ENCODE measurements around the gene COX7A1.

Gene COX7A1

DNA sequence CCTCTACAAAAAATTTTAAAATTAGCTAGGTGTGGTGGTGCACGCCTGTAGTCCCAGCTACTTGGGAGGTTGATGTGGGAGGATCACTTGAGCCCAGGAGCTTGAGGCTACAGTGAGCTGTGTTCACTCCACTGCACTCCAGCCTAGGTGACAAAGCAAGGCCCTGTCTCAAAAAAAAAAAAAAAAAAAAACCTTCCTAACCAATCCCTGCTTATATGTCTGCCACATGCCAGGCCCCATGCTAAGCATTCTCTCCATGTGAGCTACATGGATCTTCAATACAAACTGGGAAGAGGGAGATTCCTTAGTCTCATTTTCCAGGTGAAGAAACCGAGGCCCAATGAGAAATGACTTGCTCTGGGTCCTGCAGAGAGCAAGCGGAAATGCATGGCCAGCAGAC is 43.6 kb downstream of the COX7A1 start:
- no peak for TF ChIP-seq SP1 (IDR thresholded peaks at IDR 0.05)
- no peak for TF ChIP-seq ZNF384 (IDR thresholded peaks at IDR 0.05)
- no peak for TF ChIP-seq BHLHE40 (IDR thresholded peaks at IDR 0.05; ENCODE audit: borderline replicate concordance)
- TF ChIP-seq HDGF (IDR thresholded peaks at IDR 0.05; ENCODE audit: borderline replicate concordance), result no peak
- no peak for TF ChIP-seq CTBP1 (IDR thresholded peaks at IDR 0.05; ENCODE audit: borderline replicate concordance)
- TF ChIP-seq TARDBP (IDR thresholded peaks at IDR 0.05), result no peak
- no peak for TF ChIP-seq SUZ12 (IDR thresholded peaks at IDR 0.05)
- TF ChIP-seq, protein P1, sequence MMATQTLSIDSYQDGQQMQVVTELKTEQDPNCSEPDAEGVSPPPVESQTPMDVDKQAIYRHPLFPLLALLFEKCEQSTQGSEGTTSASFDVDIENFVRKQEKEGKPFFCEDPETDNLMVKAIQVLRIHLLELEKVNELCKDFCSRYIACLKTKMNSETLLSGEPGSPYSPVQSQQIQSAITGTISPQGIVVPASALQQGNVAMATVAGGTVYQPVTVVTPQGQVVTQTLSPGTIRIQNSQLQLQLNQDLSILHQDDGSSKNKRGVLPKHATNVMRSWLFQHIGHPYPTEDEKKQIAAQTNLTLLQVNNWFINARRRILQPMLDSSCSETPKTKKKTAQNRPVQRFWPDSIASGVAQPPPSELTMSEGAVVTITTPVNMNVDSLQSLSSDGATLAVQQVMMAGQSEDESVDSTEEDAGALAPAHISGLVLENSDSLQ (IDR thresholded peaks at IDR 0.05), result no peak
- TF ChIP-seq FOXM1 (IDR thresholded peaks at IDR 0.05; ENCODE audit: borderline replicate concordance), result no peak
- POLR2A ChIA-PET, result interaction anchor here (0.6 kb wide), 1 partner anchor 18 kb away, joined by 3 read pairs; no protein-coding TSS in a partner anchor
- DNase-seq (ENCODE audit: extremely low spot score), result no peak
- CTCF ChIA-PET, result no interaction called here

DNA sequence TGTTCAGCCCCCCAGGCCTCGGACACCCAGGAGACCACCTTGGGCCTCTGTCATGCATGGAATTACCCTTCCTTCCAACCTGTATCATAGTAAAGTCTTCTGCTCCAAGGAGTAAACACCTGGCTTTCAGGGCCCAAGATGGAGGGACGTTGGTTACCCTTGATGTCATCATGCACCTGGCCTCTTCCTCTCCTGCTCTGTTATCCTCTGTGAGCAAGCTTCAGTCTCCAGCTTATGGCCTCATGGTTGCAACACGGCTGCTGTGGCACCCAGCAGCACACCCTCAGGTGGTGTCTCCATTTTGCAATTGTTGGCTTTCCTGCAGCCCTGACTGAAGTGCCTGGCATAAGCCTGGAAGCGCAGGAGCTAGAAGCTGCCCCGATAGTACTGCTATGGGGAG is 45.3 kb downstream of the COX7A1 start:
- DNase-seq (ENCODE audit: extremely low spot score), result no peak
- TF ChIP-seq SUZ12 (IDR thresholded peaks at IDR 0.05) (no peak), NFRKB (IDR thresholded peaks at IDR 0.05) (no peak), TARDBP (IDR thresholded peaks at IDR 0.05) (no peak), FOXA1 (IDR thresholded peaks at IDR 0.05) (no peak), ZNF384 (IDR thresholded peaks at IDR 0.05) (no peak), BHLHE40 (IDR thresholded peaks at IDR 0.05; ENCODE audit: borderline replicate concordance) (no peak), ELF4 (IDR thresholded peaks at IDR 0.05) (no peak), CTBP1 (IDR thresholded peaks at IDR 0.05; ENCODE audit: borderline replicate concordance) (no peak), L3MBTL2 (conservative IDR thresholded peaks at IDR 0.05) (no peak), FOXM1 (IDR thresholded peaks at IDR 0.05; ENCODE audit: borderline replicate concordance) (no peak), LEF1 (IDR thresholded peaks at IDR 0.05; ENCODE audit: borderline replicate concordance) (no peak)
- TF ChIP-seq, protein P1 (IDR thresholded peaks at IDR 0.05), result no peak
- ChIA-PET CTCF (interaction anchor here (1.1 kb wide), 1 partner anchor 21 kb away, joined by 5 read pairs; no protein-coding TSS in a partner anchor), POLR2A (interaction anchor here (1.1 to 1.3 kb wide), 2 partner anchors 8 to 16 kb away, joined by 3 to 9 read pairs; partner anchors contain the start of genes POLR2I and TBCB)

DNA sequence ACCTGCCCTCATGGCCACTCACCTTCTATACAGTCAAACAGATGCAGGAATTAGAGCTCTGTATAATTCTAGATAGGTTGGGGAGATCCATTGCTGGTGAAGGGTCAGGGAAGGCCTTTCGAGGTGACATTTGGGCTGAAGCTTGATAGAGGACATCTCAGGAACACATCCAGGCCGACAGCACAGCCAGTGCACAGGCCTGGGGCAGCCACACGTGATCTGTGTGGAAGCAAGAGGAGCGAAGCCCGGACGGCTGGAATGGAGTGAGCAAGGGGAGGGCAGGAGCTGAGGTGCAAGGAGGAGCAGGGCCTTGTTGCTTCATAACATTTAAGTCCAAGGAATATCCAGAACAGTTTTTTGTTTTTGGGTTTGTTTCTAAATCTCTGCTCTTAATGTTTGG is 45.8 kb downstream of the COX7A1 start:
- TF ChIP-seq, protein P1 (IDR thresholded peaks at IDR 0.05), result no peak
- TF ChIP-seq SUZ12 (IDR thresholded peaks at IDR 0.05) (no peak), ARNT (IDR thresholded peaks at IDR 0.05) (no peak), NFRKB (IDR thresholded peaks at IDR 0.05) (no peak), FOXM1 (IDR thresholded peaks at IDR 0.05; ENCODE audit: borderline replicate concordance) (no peak), L3MBTL2 (conservative IDR thresholded peaks at IDR 0.05) (no peak), CTBP1 (IDR thresholded peaks at IDR 0.05; ENCODE audit: borderline replicate concordance) (no peak), ELF4 (IDR thresholded peaks at IDR 0.05) (no peak), SP1 (IDR thresholded peaks at IDR 0.05) (no peak), FOXK2 (IDR thresholded peaks at IDR 0.05) (no peak), TARDBP (IDR thresholded peaks at IDR 0.05) (no peak)
- no peak for DNase-seq (ENCODE audit: extremely low spot score)
- ChIA-PET POLR2A (interaction anchor here (1.1 to 1.3 kb wide), 2 partner anchors 8 to 16 kb away, joined by 3 to 9 read pairs; partner anchors contain the start of genes POLR2I and TBCB), CTCF (interaction anchor here (1.1 kb wide), 1 partner anchor 22 kb away, joined by 5 read pairs; no protein-coding TSS in a partner anchor)

DNA sequence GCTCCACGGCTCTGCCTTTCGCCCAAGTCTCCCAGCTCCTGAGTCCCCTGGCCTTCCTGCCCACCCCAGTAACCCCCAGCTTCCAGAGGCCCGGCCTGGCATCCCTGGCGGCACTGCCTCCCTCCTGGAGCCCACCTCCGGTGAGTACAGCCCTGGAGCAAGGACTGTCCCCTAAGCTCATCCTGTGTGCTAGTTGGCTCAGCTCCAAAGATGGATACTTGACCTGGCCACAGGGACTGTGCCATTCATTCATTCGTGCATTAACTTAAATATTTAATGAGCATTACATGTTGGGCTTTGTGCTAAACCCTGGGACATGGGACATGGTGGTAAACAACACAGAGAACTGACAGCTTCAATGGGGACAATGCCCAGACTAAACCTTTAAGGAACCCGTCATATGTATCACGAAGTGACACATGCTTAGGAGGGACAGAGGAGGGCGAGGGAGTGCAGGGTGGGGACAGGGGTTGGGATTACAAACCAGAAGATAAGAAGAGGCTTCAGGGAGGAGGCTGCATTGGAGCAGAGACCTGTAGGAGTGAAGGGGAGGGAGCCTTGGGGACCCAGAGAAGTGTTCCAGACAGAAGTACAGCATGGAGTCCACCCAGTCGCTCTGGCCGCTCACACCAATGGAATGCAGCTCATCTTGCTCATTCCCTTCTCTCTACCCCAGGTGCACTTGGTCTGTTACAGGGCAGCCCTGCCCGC is 48.2 kb downstream of the COX7A1 start:
- CTCF ChIA-PET, result no interaction called here
- POLR2A ChIA-PET, result interaction anchor here (1.1 kb wide), 1 partner anchor 11 kb away, joined by 3 read pairs; the partner anchor contains the start of genes POLR2I and TBCB

DNA sequence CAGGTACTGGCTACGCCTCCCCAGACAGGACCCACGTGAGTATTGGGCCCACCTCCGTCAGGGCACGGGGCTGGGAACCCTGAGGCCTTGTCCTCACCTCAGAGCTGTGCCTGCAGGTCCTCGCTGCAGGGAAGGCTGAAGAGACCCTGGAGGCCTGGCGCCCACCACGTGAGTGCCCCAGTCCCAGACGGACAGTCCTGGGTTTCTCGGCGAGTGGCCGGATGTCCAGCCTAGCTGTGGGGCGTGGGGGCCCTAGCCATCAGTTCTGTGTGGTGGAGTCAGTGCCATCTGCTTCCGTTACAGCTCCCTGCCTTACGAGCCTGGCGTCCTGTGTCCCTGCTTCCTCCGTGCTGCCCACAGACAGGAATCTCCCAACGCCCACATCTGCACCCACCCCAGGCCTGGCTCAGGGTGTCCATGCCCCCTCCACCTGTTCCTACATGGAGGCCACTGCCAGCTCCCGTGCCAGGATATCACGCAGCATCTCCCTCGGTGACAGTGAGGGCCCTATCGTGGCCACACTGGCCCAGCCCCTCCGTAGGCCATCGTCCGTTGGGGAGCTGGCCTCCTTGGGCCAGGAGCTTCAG is 49.1 kb downstream of the COX7A1 start:
- DNase-seq (ENCODE audit: extremely low spot score), result no peak
- ChIA-PET CTCF (no interaction called here), POLR2A (interaction anchor here (1.1 kb wide), 1 partner anchor 12 kb away, joined by 3 read pairs; the partner anchor contains the start of genes POLR2I and TBCB)
- TF ChIP-seq CTBP1 (IDR thresholded peaks at IDR 0.05; ENCODE audit: borderline replicate concordance) (no peak), HDGF (IDR thresholded peaks at IDR 0.05; ENCODE audit: borderline replicate concordance) (no peak), ELF4 (IDR thresholded peaks at IDR 0.05) (no peak), L3MBTL2 (conservative IDR thresholded peaks at IDR 0.05) (no peak), FOXK2 (IDR thresholded peaks at IDR 0.05) (no peak), NFRKB (IDR thresholded peaks at IDR 0.05) (no peak), SP1 (IDR thresholded peaks at IDR 0.05) (no peak), BHLHE40 (IDR thresholded peaks at IDR 0.05; ENCODE audit: borderline replicate concordance) (no peak), LEF1 (IDR thresholded peaks at IDR 0.05; ENCODE audit: borderline replicate concordance) (no peak), ARNT (IDR thresholded peaks at IDR 0.05) (no peak), TARDBP (IDR thresholded peaks at IDR 0.05) (no peak), ZNF384 (IDR thresholded peaks at IDR 0.05) (no peak), FOXA1 (IDR thresholded peaks at IDR 0.05) (no peak)
- TF ChIP-seq, protein P1 (IDR thresholded peaks at IDR 0.05), result no peak

More for the DNA sequence above, 48.2 kb downstream of the COX7A1 start:
- DNase-seq (ENCODE audit: extremely low spot score), result no peak
- no peak for TF ChIP-seq CTBP1 (IDR thresholded peaks at IDR 0.05; ENCODE audit: borderline replicate concordance)
- no peak for TF ChIP-seq FOXA1 (IDR thresholded peaks at IDR 0.05)
- no peak for TF ChIP-seq ZNF384 (IDR thresholded peaks at IDR 0.05)
- no peak for TF ChIP-seq FOXK2 (IDR thresholded peaks at IDR 0.05)
- no peak for TF ChIP-seq LEF1 (IDR thresholded peaks at IDR 0.05; ENCODE audit: borderline replicate concordance)
- no peak for TF ChIP-seq SP1 (IDR thresholded peaks at IDR 0.05)
- no peak for TF ChIP-seq BHLHE40 (IDR thresholded peaks at IDR 0.05; ENCODE audit: borderline replicate concordance)
- TF ChIP-seq HDGF (IDR thresholded peaks at IDR 0.05; ENCODE audit: borderline replicate concordance), result no peak
- no peak for TF ChIP-seq TARDBP (IDR thresholded peaks at IDR 0.05)
- no peak for TF ChIP-seq ARNT (IDR thresholded peaks at IDR 0.05)
- TF ChIP-seq NFRKB (IDR thresholded peaks at IDR 0.05), result no peak
- TF ChIP-seq SUZ12 (IDR thresholded peaks at IDR 0.05), result no peak
- TF ChIP-seq, protein P1 (IDR thresholded peaks at IDR 0.05), result no peak
